ENCODE data around the gene WIPI1.

WIPI1 gene

GRCh38 chr17:68459037-68459639 lies 1.8 kb upstream of the WIPI1 start:
- DNase-seq, result no peak

GRCh38 chr17:68458260-68459036 lies 1.2 kb upstream of the WIPI1 start:
- DNase-seq, result no peak

GRCh38 chr17:68457539-68458259 lies 403 bp upstream of the WIPI1 start:
- peak; percentile 98 for DNase-seq

- DNase-seq, result no peak
Observed at GRCh38 chr17:68456339-68457167, 743 bp downstream of the WIPI1 start.

GRCh38 chr17:68455901-68456338 lies 1.4 kb downstream of the WIPI1 start:
- DNase-seq, result no peak

GRCh38 chr17:68453991-68454665 lies 3.2 kb downstream of the WIPI1 start:
- no peak for DNase-seq

- no peak for DNase-seq
Observed at GRCh38 chr17:68452724-68453290, 4.5 kb downstream of the WIPI1 start.

GRCh38 chr17:68451670-68452354 lies 5.5 kb downstream of the WIPI1 start:
- no peak for DNase-seq

GRCh38 chr17:68450801-68451200 lies 6.5 kb downstream of the WIPI1 start:
- no peak for DNase-seq

GRCh38 chr17:68450391-68450790 lies 6.9 kb downstream of the WIPI1 start:
- no peak for DNase-seq

GRCh38 chr17:68449021-68449739 lies 8.1 kb downstream of the WIPI1 start:
- no peak for DNase-seq

- DNase-seq, result no peak
Observed at GRCh38 chr17:68446626-68447041, 10.7 kb downstream of the WIPI1 start.

- DNase-seq, result no peak
Observed at GRCh38 chr17:68445671-68446070, 11.6 kb downstream of the WIPI1 start.

GRCh38 chr17:68443972-68444464 lies 13.3 kb downstream of the WIPI1 start:
- DNase-seq, result no peak

- DNase-seq, result no peak
Observed at GRCh38 chr17:68441070-68441770, 16.1 kb downstream of the WIPI1 start.

GRCh38 chr17:68440526-68440925 lies 16.8 kb downstream of the WIPI1 start:
- no peak for DNase-seq

- no peak for DNase-seq
Observed at GRCh38 chr17:68439656-68440290, 17.5 kb downstream of the WIPI1 start.

- peak; percentile 30 for DNase-seq
Observed at GRCh38 chr17:68437979-68438822, 19.1 kb downstream of the WIPI1 start.
